Kidney epithelial cell (primary cell): ENCODE results near the gene CD300C. TPM values are rescaled to one million over a fixed set of nuclear protein-coding genes. Genes with fewer than 3 reads are reported as not detected.

Experiments used
- DNase-seq: peaks from one replicate; pipeline ENCODE4 v3.0.0-alpha.2; 2010; ENCODE audit warnings: low read depth
- H3K27me3 ChIP-seq: 2 replicates; pipeline ENCODE4 v1.6.0; 2011; ENCODE audit warnings: low read length; ENCODE audit not compliant: control insufficient read depth, insufficient read depth
- H3K36me3 ChIP-seq: 2 replicates; pipeline ENCODE4 v1.5.1; 2011; ENCODE audit warnings: low read length; ENCODE audit not compliant: control insufficient read depth, insufficient read depth
- H3K4me3 ChIP-seq: 2 replicates; pipeline ENCODE4 v1.5.1; 2011; ENCODE audit warnings: low read depth, mild to moderate bottlenecking, control low read depth, low read length
- total RNA-seq: library from RNA; depleted of rRNA; stranded (reverse); fragments of >200 nt; gene quantifications from 2 replicates; pipeline ENCODE4 v1.2.3, GENCODE V29; 2015
- TF ChIP-seq, protein P1 (sequence below): IDR thresholded peaks from 2 replicates; pipeline ENCODE4 v1.5.1; 2011; ENCODE audit warnings: mild to moderate bottlenecking, moderate library complexity, low read length, control low read depth, inconsistent platforms; ENCODE audit not compliant: insufficient read depth, poor library complexity, severe bottlenecking

The CD300C gene
- total RNA-seq, 1 donor from 2014 or later: not detected

GRCh38 chr17:74502861-74503260 lies 43.1 kb downstream of the CD300C start:
- Histone ChIP-seq H3K36me3 (no peaks in the 10 kb centered on the region), H3K27me3 (no peaks in the 10 kb centered on the region), H3K4me3 (no peak overlapping the region)
- TF ChIP-seq, protein P1, sequence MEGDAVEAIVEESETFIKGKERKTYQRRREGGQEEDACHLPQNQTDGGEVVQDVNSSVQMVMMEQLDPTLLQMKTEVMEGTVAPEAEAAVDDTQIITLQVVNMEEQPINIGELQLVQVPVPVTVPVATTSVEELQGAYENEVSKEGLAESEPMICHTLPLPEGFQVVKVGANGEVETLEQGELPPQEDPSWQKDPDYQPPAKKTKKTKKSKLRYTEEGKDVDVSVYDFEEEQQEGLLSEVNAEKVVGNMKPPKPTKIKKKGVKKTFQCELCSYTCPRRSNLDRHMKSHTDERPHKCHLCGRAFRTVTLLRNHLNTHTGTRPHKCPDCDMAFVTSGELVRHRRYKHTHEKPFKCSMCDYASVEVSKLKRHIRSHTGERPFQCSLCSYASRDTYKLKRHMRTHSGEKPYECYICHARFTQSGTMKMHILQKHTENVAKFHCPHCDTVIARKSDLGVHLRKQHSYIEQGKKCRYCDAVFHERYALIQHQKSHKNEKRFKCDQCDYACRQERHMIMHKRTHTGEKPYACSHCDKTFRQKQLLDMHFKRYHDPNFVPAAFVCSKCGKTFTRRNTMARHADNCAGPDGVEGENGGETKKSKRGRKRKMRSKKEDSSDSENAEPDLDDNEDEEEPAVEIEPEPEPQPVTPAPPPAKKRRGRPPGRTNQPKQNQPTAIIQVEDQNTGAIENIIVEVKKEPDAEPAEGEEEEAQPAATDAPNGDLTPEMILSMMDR: no peak
- DNase-seq: no peak

GRCh38 chr17:74499992-74500391 lies 45.9 kb downstream of the CD300C start:
- TF ChIP-seq, protein P1: no peak

DNA sequence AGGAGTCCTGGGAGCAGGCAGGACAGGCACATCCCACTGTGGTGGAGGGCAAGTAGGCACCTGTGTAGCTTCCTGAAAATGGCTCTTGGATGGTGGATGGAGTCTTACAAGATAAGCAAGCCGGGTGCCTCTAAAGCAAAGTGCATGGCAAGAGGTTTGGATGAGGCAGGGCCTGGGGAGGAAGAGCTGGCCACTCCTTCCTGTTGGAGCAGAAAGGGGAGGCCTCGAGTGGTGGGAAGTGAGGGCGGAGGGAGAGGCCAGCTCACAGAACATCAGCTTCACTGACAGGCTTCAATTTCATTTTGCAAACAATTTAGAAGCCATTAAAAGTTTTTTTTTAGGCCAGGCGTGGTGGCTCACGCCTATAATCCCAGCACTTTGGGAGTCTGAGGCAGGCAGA lies 48.4 kb downstream of the CD300C start:
- no peak overlapping the region for H3K4me3 ChIP-seq
- TF ChIP-seq, protein P1: no peak
- H3K27me3 ChIP-seq: peaks cover 2% of the 10 kb centered on the region
- DNase-seq: no peak
- no peaks in the 10 kb centered on the region for H3K36me3 ChIP-seq

More at GRCh38 chr17:74499992-74500391, 45.9 kb downstream of the CD300C start:
- H3K27me3 ChIP-seq: no peaks in the 10 kb centered on the region
- no peak overlapping the region for H3K4me3 ChIP-seq
- no peaks in the 10 kb centered on the region for H3K36me3 ChIP-seq
- DNase-seq: no peak

DNA sequence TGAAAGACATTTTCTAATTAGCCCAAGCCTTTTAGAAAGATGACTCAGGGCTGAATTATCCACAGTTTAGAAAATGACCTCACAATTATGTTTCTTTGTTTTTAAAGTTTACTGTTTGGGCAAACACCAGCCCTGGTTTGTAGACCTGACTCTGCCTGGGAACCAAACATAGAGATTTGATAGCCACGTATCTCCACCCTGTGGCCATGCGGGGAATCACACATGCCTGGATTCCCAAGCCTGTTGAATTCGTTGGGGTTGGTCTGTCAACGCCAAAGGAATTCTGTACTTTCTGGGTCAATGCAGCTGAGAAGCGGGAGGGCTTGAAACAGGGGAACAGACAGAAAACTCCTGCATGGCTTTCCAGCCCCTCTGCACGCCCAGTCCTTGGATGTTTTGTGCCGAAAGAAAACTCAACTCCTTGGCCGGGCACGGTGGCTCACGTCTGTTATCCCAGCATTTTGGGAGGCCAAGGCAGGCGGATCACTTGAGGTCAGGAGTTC lies 52.5 kb downstream of the CD300C start:
- Histone ChIP-seq H3K4me3 (no peak overlapping the region), H3K27me3 (peaks cover 6% of the 10 kb centered on the region), H3K36me3 (no peaks in the 10 kb centered on the region)
- TF ChIP-seq, protein P1: peak; percentile 93
- no peak for DNase-seq

DNA sequence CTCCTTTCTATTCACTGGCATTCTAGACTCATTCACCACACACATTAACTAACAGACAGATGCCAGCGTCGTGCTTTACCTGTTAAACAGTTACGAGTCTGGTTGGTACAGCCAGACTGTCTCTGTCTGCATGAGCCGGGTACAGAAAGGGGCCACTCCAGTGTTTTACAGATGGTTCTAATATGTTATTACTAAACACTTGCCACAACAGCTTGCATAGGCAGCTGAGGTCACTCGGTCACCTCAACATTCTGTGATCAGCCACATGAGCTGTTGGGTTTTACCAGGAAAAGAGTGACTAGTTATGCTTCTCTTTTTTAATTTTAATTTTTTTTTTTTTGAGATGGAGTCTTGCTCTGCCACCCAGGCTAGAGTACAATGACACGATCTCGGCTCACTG lies 54.3 kb downstream of the CD300C start:
- TF ChIP-seq, protein P1: no peak
- peaks cover 6% of the 10 kb centered on the region for H3K27me3 ChIP-seq
- DNase-seq: no peak

More for the DNA sequence above, 54.3 kb downstream of the CD300C start:
- Histone ChIP-seq H3K4me3 (no peak overlapping the region), H3K36me3 (no peaks in the 10 kb centered on the region)

Other genes with a start within 250 kb of the CD300C start
- gene KIF19, start 219.9 kb downstream of the CD300C start, total RNA-seq: not detected in 2 replicates
- not detected in 2 replicates for gene BTBD17, start 184.2 kb downstream of the CD300C start, total RNA-seq
- gene GPR142, start 178.6 kb downstream of the CD300C start, total RNA-seq: not detected in 2 replicates
- 74.7 and 80.3 TPM in 2 replicates for gene GPRC5C, start 114.0 kb downstream of the CD300C start, total RNA-seq
- gene CD300A, start 79.5 kb downstream of the CD300C start, total RNA-seq: not detected in 2 replicates
- 0.07 TPM in 1 of 2 replicates, not detected in the other for gene CD300LB, start 14.6 kb downstream of the CD300C start, total RNA-seq
- gene CD300H, start 21.4 kb upstream of the CD300C start, total RNA-seq: not detected in 2 replicates
- not detected in 2 replicates for gene CD300LD, start 46.2 kb upstream of the CD300C start, total RNA-seq
- gene CD300E, start 77.6 kb upstream of the CD300C start, total RNA-seq: not detected in 2 replicates
- gene CD300LF, start 166.8 kb upstream of the CD300C start, total RNA-seq: not detected in 2 replicates
- 0.82 TPM in 1 of 2 replicates, not detected in the other for gene RAB37, start 191.1 kb upstream of the CD300C start, total RNA-seq
- 33.6 and 40.6 TPM in 2 replicates for gene NHERF1, start 202.5 kb upstream of the CD300C start, total RNA-seq
- gene NAT9, start 230.2 kb upstream of the CD300C start, total RNA-seq: 30.7 and 31.6 TPM in 2 replicates